Panc1 (cell line): ENCODE measurements around the gene CMTM4. TPM values are rescaled to one million over a fixed set of nuclear protein-coding genes. Genes with fewer than 3 reads are reported as not detected.

Source experiments
- ATAC-seq: fragments of 200-7000 bp; cut with Tn5 transposase; 2 replicates; pipeline ENCODE4 v1.9.1; 2020; ENCODE audit warnings: mild to moderate bottlenecking, moderate library complexity
- BruUV-seq: library from RNA; stranded (reverse); fragments of 400-500 nt; replicated peaks from 2 replicates; lab custom pipeline; 2021; lab: Mats Ljungman, UMichigan
- CTCF ChIA-PET: fragments of 300-600 bp; sonication (Branson Sonifier 250); formaldehyde crosslinking; loops from one replicate; lab custom pipeline; 2022; ENCODE audit warnings: antibody characterized with exemption; lab: Charles Lee
- POLR2A ChIA-PET: fragments of 300-600 bp; sonication (Branson Sonifier 250); formaldehyde crosslinking; loops from one replicate; lab custom pipeline; 2022; ENCODE audit warnings: antibody characterized with exemption; lab: Charles Lee
- DNase-seq: peaks from one replicate; pipeline ENCODE4 v3.0.0-alpha.2; 2010; ENCODE audit warnings: low read depth, low spot score
- H3K27ac ChIP-seq: 2 replicates; pipeline ENCODE4 v1.5.1; 2011; ENCODE audit warnings: mild to moderate bottlenecking, low read length, inconsistent platforms
- H3K27me3 ChIP-seq: fragments of 200-500 bp; sonication (Bioruptor generic); 2 replicates; pipeline ENCODE4 v1.6.0; 2014; ENCODE audit warnings: low read length, inconsistent platforms; ENCODE audit not compliant: control insufficient read depth, insufficient read depth
- H3K36me3 ChIP-seq: fragments of 200-500 bp; sonication (Bioruptor generic); 2 replicates; pipeline ENCODE4 v1.5.1; 2014; ENCODE audit warnings: inconsistent platforms, mild to moderate bottlenecking, low read length, moderate library complexity; ENCODE audit not compliant: control insufficient read depth, insufficient read depth
- H3K4me1 ChIP-seq: 2 replicates; pipeline ENCODE4 v1.5.1; 2011; ENCODE audit warnings: inconsistent platforms, mild to moderate bottlenecking, low read length, moderate library complexity; ENCODE audit not compliant: control insufficient read depth, insufficient read depth
- H3K4me3 ChIP-seq, 2 experiments: 2 replicates each; pipeline ENCODE4 v1.5.1; 2011 to 2012; ENCODE audit warnings: low read depth in 2 of 2, low read length in 2 of 2, mild to moderate bottlenecking in 2 of 2, inconsistent platforms in 1 of 2, moderate library complexity in 1 of 2
- H3K9me3 ChIP-seq: fragments of 200-500 bp; sonication (Bioruptor generic); 2 replicates; pipeline ENCODE4 v1.5.1; 2014; ENCODE audit warnings: low read depth, mild to moderate bottlenecking, inconsistent platforms, low read length, moderate library complexity; ENCODE audit not compliant: control insufficient read depth, insufficient read depth
- CTCF ChIP-seq: fragments of 450-650 bp; IDR thresholded peaks from 2 replicates; pipeline ENCODE4 v1.5.1; 2017; ENCODE audit warnings: mild to moderate bottlenecking
- POLR2AphosphoS5 ChIP-seq: IDR thresholded peaks from 2 replicates; pipeline ENCODE4 v1.6.1; 2012; ENCODE audit warnings: mild to moderate bottlenecking, low read depth, low read length, moderate library complexity
- REST ChIP-seq, 2 experiments: IDR thresholded peaks; 2 replicates each; pipeline ENCODE4 v1.6.1; 2011 to 2012; ENCODE audit warnings: low read depth in 2 of 2, control low read depth in 1 of 2, low read length in 1 of 2, mild to moderate bottlenecking in 1 of 2, moderate library complexity in 1 of 2; ENCODE audit not compliant: insufficient read depth in 1 of 2
- SIN3A ChIP-seq: IDR thresholded peaks from 2 replicates; pipeline ENCODE4 v1.6.1; 2012; ENCODE audit warnings: low read depth, mild to moderate bottlenecking, low read length, moderate library complexity, borderline replicate concordance; ENCODE audit not compliant: insufficient read depth
- TCF7L2 ChIP-seq: IDR thresholded peaks from 2 replicates; pipeline ENCODE4 v1.6.1; 2011; ENCODE audit warnings: mild to moderate bottlenecking, low read depth, low read length, inconsistent platforms
- in situ Hi-C: cut with HindIII; loops from 2 replicates; pipeline ENCODE4 v1.10.0; 2016; ENCODE audit warnings: low sequenced_read_pairs, low pct_unique_long_range_greater_than_20kb
- intact Hi-C: fragments of 100-400 bp; cut with micrococcal nuclease; formaldehyde crosslinking; loops from one replicate; pipeline ENCODE4 v1.10.0; 2022; ENCODE audit not compliant: unreplicated experiment
- total RNA-seq: library from RNA; stranded (reverse); gene quantifications from one replicate; pipeline ENCODE4 v1.2.1, GENCODE V29; 2021; ENCODE audit not compliant: unreplicated experiment

Gene CMTM4
- total RNA-seq, 1 experiment from 2014 or later, result 51.9 TPM

GRCh38 chr16:66636199-66636598, 60.3 kb downstream of the CMTM4 start:
- no TSS peak for BruUV-seq
- no peak overlapping the region for H3K4me3 ChIP-seq
- intact Hi-C loops, result no loop called here
- TF ChIP-seq CTCF, result no peak
- no peak for TF ChIP-seq POLR2AphosphoS5
- TF ChIP-seq TCF7L2, result no peak
- TF ChIP-seq REST (IDR thresholded peaks at IDR 0.05; ENCODE audit: insufficient read depth in 1 of 2, low read depth in 2 of 2, low read length in 1 of 2), result no peak
- no peak for TF ChIP-seq SIN3A
- H3K27me3 ChIP-seq, result no peaks in the 10 kb centered on the region
- no peaks in the 10 kb centered on the region for H3K9me3 ChIP-seq
- H3K27ac ChIP-seq, result no peak overlapping the region
- no peak for ATAC-seq
- H3K4me1 ChIP-seq, result no peaks in the 10 kb centered on the region
- no peak for DNase-seq
- in situ Hi-C loops, result no loop called here
- CTCF ChIA-PET, result no interaction called here
- POLR2A ChIA-PET, result no interaction called here
- H3K36me3 ChIP-seq, result no peaks in the 10 kb centered on the region

- CTCF ChIA-PET, result no interaction called here
- no TSS peak for BruUV-seq
- H3K27me3 ChIP-seq, result no peaks in the 10 kb centered on the region
- TF ChIP-seq POLR2AphosphoS5 (no peak), CTCF (no peak), SIN3A (no peak), REST (IDR thresholded peaks at IDR 0.05; ENCODE audit: insufficient read depth in 1 of 2, low read depth in 2 of 2, low read length in 1 of 2) (no peak), TCF7L2 (no peak)
- DNase-seq, result no peak
- POLR2A ChIA-PET, result no interaction called here
- intact Hi-C loops (no loop called here), in situ Hi-C loops (no loop called here)
- H3K27ac ChIP-seq, result no peak overlapping the region
- no peaks in the 10 kb centered on the region for H3K9me3 ChIP-seq
- H3K4me1 ChIP-seq, result no peaks in the 10 kb centered on the region
- no peaks in the 10 kb centered on the region for H3K36me3 ChIP-seq
- no peak overlapping the region for H3K4me3 ChIP-seq
- no peak for ATAC-seq
These were observed 61.1 kb downstream of the CMTM4 start for GRCh38 chr16:66635406-66635805.
